ENCODE measurements around the gene CTBP2. TPM values are rescaled to one million over a fixed set of nuclear protein-coding genes. Genes with fewer than 3 reads are reported as not detected.

The CTBP2 gene
- total RNA-seq, 2 donors from 2014 or later = 75.3 to 109 TPM

- Mint-ChIP-seq H3K4me1 (no peaks in the 10 kb centered on the region), H3K36me3 (ENCODE audit: low read depth) (no peaks in the 10 kb centered on the region), H3K27me3 (ENCODE audit: insufficient read depth) (peaks cover 25% of the 10 kb centered on the region), H3K4me3 (no peak overlapping the region), H3K27ac (no peak overlapping the region), H3K9me3 (no peaks in the 10 kb centered on the region)
- no peak overlapping the region for H3K27ac ChIP-seq (ENCODE audit: low read depth, low read length)
- peak; percentile 46 for DNase-seq
- WGBS, 2 experiments (ENCODE audit: insufficient coverage in 1 of 2, insufficient read length in 1 of 2) = 81 to 94% methylated on average over 2 to 5 of the region's 5 CpGs
- no peaks in the 10 kb centered on the region for H3K9me3 ChIP-seq (ENCODE audit: control insufficient read depth, low read length)
- no peak overlapping the region for H3K4me3 ChIP-seq (ENCODE audit: low read length)
- H3K4me1 ChIP-seq (ENCODE audit: control insufficient read depth, insufficient read depth, low read length) = no peaks in the 10 kb centered on the region
- TF ChIP-seq, protein P1, sequence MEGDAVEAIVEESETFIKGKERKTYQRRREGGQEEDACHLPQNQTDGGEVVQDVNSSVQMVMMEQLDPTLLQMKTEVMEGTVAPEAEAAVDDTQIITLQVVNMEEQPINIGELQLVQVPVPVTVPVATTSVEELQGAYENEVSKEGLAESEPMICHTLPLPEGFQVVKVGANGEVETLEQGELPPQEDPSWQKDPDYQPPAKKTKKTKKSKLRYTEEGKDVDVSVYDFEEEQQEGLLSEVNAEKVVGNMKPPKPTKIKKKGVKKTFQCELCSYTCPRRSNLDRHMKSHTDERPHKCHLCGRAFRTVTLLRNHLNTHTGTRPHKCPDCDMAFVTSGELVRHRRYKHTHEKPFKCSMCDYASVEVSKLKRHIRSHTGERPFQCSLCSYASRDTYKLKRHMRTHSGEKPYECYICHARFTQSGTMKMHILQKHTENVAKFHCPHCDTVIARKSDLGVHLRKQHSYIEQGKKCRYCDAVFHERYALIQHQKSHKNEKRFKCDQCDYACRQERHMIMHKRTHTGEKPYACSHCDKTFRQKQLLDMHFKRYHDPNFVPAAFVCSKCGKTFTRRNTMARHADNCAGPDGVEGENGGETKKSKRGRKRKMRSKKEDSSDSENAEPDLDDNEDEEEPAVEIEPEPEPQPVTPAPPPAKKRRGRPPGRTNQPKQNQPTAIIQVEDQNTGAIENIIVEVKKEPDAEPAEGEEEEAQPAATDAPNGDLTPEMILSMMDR (conservative IDR thresholded peaks at IDR 0.05) = no peak
- H3K36me3 ChIP-seq (ENCODE audit: control insufficient read depth, insufficient read depth, low read length) = no peaks in the 10 kb centered on the region
- peaks cover 10% of the 10 kb centered on the region for H3K27me3 ChIP-seq (ENCODE audit: control insufficient read depth, insufficient read depth, low read length, poor library complexity, severe bottlenecking)
- no peak overlapping the region for H3K9ac ChIP-seq (ENCODE audit: extremely low read depth, low read length, poor library complexity, severe bottlenecking)
Observed at GRCh38 chr10:125201108-125201524, 40.8 kb upstream of the CTBP2 start.

DNA sequence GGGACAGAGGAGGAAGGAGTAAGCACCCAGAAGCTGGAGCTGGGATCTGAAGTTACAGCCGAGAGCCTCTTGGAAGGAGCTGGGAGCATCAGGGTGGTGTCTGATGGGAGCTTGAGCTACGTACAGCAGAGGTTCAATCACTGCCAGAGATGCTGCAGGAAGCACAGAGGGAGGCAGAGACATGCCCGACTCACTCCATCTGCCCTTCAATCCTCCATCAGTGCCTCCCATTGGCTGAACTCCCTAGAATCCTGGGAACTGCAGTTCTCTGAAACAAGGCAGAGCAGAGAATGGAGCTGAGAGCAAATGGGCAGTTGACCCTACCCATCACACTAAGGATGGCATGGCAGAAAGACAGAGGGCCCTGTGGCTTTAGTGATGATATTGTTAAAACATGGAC lies 40.0 kb upstream of the CTBP2 start:
- WGBS, 2 experiments (ENCODE audit: insufficient coverage in 1 of 2, insufficient read length in 1 of 2) = 71 to 88% methylated on average over 1 to 3 of the region's 3 CpGs
- H3K36me3 ChIP-seq (ENCODE audit: control insufficient read depth, insufficient read depth, low read length) = no peaks in the 10 kb centered on the region
- no peak overlapping the region for H3K4me3 ChIP-seq (ENCODE audit: low read length)
- no peaks in the 10 kb centered on the region for H3K9me3 ChIP-seq (ENCODE audit: control insufficient read depth, low read length)
- H3K36me3 Mint-ChIP-seq (ENCODE audit: low read depth) = no peaks in the 10 kb centered on the region
- H3K27ac ChIP-seq (ENCODE audit: low read depth, low read length) = no peak overlapping the region
- H3K4me1 Mint-ChIP-seq = no peaks in the 10 kb centered on the region
- no peak overlapping the region for H3K27ac Mint-ChIP-seq
- TF ChIP-seq, protein P1 (conservative IDR thresholded peaks at IDR 0.05) = no peak
- H3K4me1 ChIP-seq (ENCODE audit: control insufficient read depth, insufficient read depth, low read length) = no peaks in the 10 kb centered on the region
- H3K27me3 Mint-ChIP-seq (ENCODE audit: insufficient read depth) = peaks cover 18% of the 10 kb centered on the region
- no peak overlapping the region for H3K4me3 Mint-ChIP-seq
- DNase-seq = peak; percentile 42
- no peak overlapping the region for H3K9ac ChIP-seq (ENCODE audit: extremely low read depth, low read length, poor library complexity, severe bottlenecking)
- no peaks in the 10 kb centered on the region for H3K9me3 Mint-ChIP-seq
- H3K27me3 ChIP-seq (ENCODE audit: control insufficient read depth, insufficient read depth, low read length, poor library complexity, severe bottlenecking) = peaks cover 10% of the 10 kb centered on the region

DNA sequence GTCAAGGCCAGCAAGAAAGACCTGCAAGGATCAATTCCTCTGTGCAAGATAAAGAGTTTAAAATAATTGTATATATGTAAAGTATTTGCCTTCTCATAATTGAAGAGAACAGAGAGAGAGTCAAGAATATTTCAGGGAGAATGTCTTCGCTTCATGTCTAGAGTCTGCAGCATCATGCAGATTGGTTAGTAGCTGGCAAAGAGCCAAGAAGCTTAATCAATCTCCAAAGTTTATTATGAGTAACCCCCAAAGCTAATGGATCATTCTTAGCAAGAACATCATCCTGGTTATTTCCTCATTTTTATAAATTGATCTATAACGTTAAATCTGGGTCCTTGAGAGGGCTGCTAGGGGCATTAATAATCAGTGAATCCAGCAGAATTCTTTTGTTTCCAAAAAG lies 38.9 kb upstream of the CTBP2 start:
- no peaks in the 10 kb centered on the region for H3K9me3 ChIP-seq (ENCODE audit: control insufficient read depth, low read length)
- peaks cover 10% of the 10 kb centered on the region for H3K27me3 ChIP-seq (ENCODE audit: control insufficient read depth, insufficient read depth, low read length, poor library complexity, severe bottlenecking)
- H3K36me3 ChIP-seq (ENCODE audit: control insufficient read depth, insufficient read depth, low read length) = no peaks in the 10 kb centered on the region
- whole genome bisulfite sequencing, 2 experiments (ENCODE audit: insufficient coverage in 1 of 2, insufficient read length in 1 of 2) = 98 to 100% methylated on average over 1 to 2 of the region's 2 CpGs
- no peak overlapping the region for H3K9ac ChIP-seq (ENCODE audit: extremely low read depth, low read length, poor library complexity, severe bottlenecking)
- Mint-ChIP-seq H3K27ac (no peak overlapping the region), H3K27me3 (ENCODE audit: insufficient read depth) (peaks cover 12% of the 10 kb centered on the region), H3K4me3 (no peak overlapping the region), H3K36me3 (ENCODE audit: low read depth) (no peaks in the 10 kb centered on the region), H3K9me3 (no peaks in the 10 kb centered on the region), H3K4me1 (no peaks in the 10 kb centered on the region)
- no peak overlapping the region for H3K27ac ChIP-seq (ENCODE audit: low read depth, low read length)
- DNase-seq = no peak
- no peak overlapping the region for H3K4me3 ChIP-seq (ENCODE audit: low read length)
- no peaks in the 10 kb centered on the region for H3K4me1 ChIP-seq (ENCODE audit: control insufficient read depth, insufficient read depth, low read length)
- TF ChIP-seq, protein P1 (conservative IDR thresholded peaks at IDR 0.05) = no peak

All from endodermal cell (in vitro differentiated cells).